ENCODE data around the gene ACTR3C. TPM values are rescaled to one million over a fixed set of nuclear protein-coding genes. Genes with fewer than 3 reads are reported as not detected.

The ACTR3C gene
- polyA plus RNA-seq, 3 donors = 0.55 to 1.9 (median 1.7) TPM

- Histone ChIP-seq H4K20me1 (ENCODE audit: insufficient read depth, low read length) (peaks cover 12% of the 10 kb centered on the region), H3K27ac (ENCODE audit: low read depth in 1 of 2, low read length in 2 of 2) (peak overlapping the region; percentile 66 to 90), H3K4me2 (replicated peaks; ENCODE audit: extremely low read depth, low read length, poor library complexity, severe bottlenecking) (no peak overlapping the region), H2AFZ (ENCODE audit: insufficient read depth, low read depth, low read length, poor library complexity, severe bottlenecking) (no peak overlapping the region), H3K9ac (ENCODE audit: insufficient read depth, low read length, poor library complexity, severe bottlenecking) (peak overlapping the region; percentile 58), H3K4me3 (replicated peaks in 1 of 3; ENCODE audit: low read depth in 2 of 3, low read length in 3 of 3) (no peak overlapping the region), H3K79me2 (ENCODE audit: insufficient read depth, low read length) (peaks cover 16% of the 10 kb centered on the region), H3K27me3 (ENCODE audit: control insufficient read depth in 2 of 2, insufficient read depth in 2 of 2, low read length in 2 of 2) (no peaks in the 10 kb centered on the region), H3K9me3 (replicated peaks in 1 of 2; ENCODE audit: control insufficient read depth in 1 of 2, insufficient read depth in 1 of 2, low read length in 2 of 2) (no peaks in the 10 kb centered on the region), H3K36me3 (replicated peaks in 1 of 2; ENCODE audit: control insufficient read depth in 1 of 2, insufficient read depth in 2 of 2, low read length in 2 of 2) (no peaks in the 10 kb centered on the region), H3K4me1 (ENCODE audit: control insufficient read depth in 1 of 2, insufficient read depth in 2 of 2, low read length in 2 of 2) (peaks cover 60 to 70% of the 10 kb centered on the region in 2 donors)
- Mint-ChIP-seq H3K9me3 (no peaks in the 10 kb centered on the region), H3K27me3 (ENCODE audit: low read depth in 3 of 3) (peaks cover 0 to 3% (median 0%) of the 10 kb centered on the region in 3 donors), H3K4me3 (no peak overlapping the region), H3K36me3 (no peaks in the 10 kb centered on the region), H3K4me1 (peaks cover 58% of the 10 kb centered on the region), H3K27ac (peak overlapping the region; percentile 97 to 99 (median 98))
- intact Hi-C loops (cut with micrococcal nuclease) = loop anchor here (5.0 to 10.0 kb wide), 2 partner anchors 420 to 523 kb away; no protein-coding TSS in a partner anchor
- WGBS (ENCODE audit: insufficient coverage) = 52% methylated on average over 9 of the region's 10 CpGs
- no peak for TF ChIP-seq CTCF (IDR thresholded peaks at IDR 0.05)
- no peak for DNase-seq
Observed at GRCh38 chr7:150365194-150365593, 41.8 kb upstream of the ACTR3C start.

- no peaks in the 10 kb centered on the region for H3K27me3 ChIP-seq (ENCODE audit: control insufficient read depth in 2 of 2, insufficient read depth in 2 of 2, low read length in 2 of 2)
- intact Hi-C loops (cut with micrococcal nuclease) = loop anchor here in 1 of 2 donors (10.0 kb wide), 1 partner anchor 421 kb away; no protein-coding TSS in a partner anchor
- H3K27me3 Mint-ChIP-seq (ENCODE audit: low read depth in 3 of 3) = peaks cover 0 to 3% (median 1%) of the 10 kb centered on the region in 3 donors
- peak overlapping the region; percentile 32 to 76 for H3K27ac ChIP-seq (ENCODE audit: low read depth in 1 of 2, low read length in 2 of 2)
- H3K27ac Mint-ChIP-seq = peak overlapping the region; percentile 78 to 96 (median 89)
- peaks cover 49 to 56% of the 10 kb centered on the region in 2 donors for H3K4me1 ChIP-seq (ENCODE audit: control insufficient read depth in 1 of 2, insufficient read depth in 2 of 2, low read length in 2 of 2)
- H3K4me3 Mint-ChIP-seq = no peak overlapping the region
- no peaks in the 10 kb centered on the region for H3K36me3 Mint-ChIP-seq
- H2AFZ ChIP-seq (ENCODE audit: insufficient read depth, low read depth, low read length, poor library complexity, severe bottlenecking) = no peak overlapping the region
- no peak for TF ChIP-seq CTCF (IDR thresholded peaks at IDR 0.05)
- no peaks in the 10 kb centered on the region for H3K9me3 Mint-ChIP-seq
- WGBS (ENCODE audit: insufficient coverage) = 31% methylated on average over 2 of the region's 5 CpGs
- peak; percentile 75 to 89 (median 88) for DNase-seq
- H3K4me2 ChIP-seq (replicated peaks; ENCODE audit: extremely low read depth, low read length, poor library complexity, severe bottlenecking) = no peak overlapping the region
- no peaks in the 10 kb centered on the region for H3K36me3 ChIP-seq (replicated peaks in 1 of 2; ENCODE audit: control insufficient read depth in 1 of 2, insufficient read depth in 2 of 2, low read length in 2 of 2)
- no peak overlapping the region for H3K9ac ChIP-seq (ENCODE audit: insufficient read depth, low read length, poor library complexity, severe bottlenecking)
- no peaks in the 10 kb centered on the region for H3K9me3 ChIP-seq (replicated peaks in 1 of 2; ENCODE audit: control insufficient read depth in 1 of 2, insufficient read depth in 1 of 2, low read length in 2 of 2)
- no peaks in the 10 kb centered on the region for H4K20me1 ChIP-seq (ENCODE audit: insufficient read depth, low read length)
- peaks cover 45% of the 10 kb centered on the region for H3K4me1 Mint-ChIP-seq
- no peak overlapping the region for H3K4me3 ChIP-seq (replicated peaks in 1 of 3; ENCODE audit: low read depth in 2 of 3, low read length in 3 of 3)
- H3K79me2 ChIP-seq (ENCODE audit: insufficient read depth, low read length) = peaks cover 3% of the 10 kb centered on the region
Observed at GRCh38 chr7:150363872-150364271, 40.5 kb upstream of the ACTR3C start.

Data from CD14-positive monocyte (primary cell).